CD4-positive, alpha-beta T cell treated with Interleukin-2 at 100 ng/mL for 4 hours (primary cell): ENCODE results near the gene PCSK9.
"Not testable (repeated sequence)": the region's sequence is repeated elsewhere in the genome, so short reads cannot be mapped to it uniquely, and the experiment has no call there.

ENCODE experiments used
- DNase-seq: peaks from one replicate; pipeline ENCODE4 v3.0.0-alpha.2; 2020; ENCODE audit warnings: low spot score

Gene PCSK9

GRCh38 chr1:55079651-55080050 is 40.3 kb downstream of the PCSK9 start:
- no peak for DNase-seq

DNA sequence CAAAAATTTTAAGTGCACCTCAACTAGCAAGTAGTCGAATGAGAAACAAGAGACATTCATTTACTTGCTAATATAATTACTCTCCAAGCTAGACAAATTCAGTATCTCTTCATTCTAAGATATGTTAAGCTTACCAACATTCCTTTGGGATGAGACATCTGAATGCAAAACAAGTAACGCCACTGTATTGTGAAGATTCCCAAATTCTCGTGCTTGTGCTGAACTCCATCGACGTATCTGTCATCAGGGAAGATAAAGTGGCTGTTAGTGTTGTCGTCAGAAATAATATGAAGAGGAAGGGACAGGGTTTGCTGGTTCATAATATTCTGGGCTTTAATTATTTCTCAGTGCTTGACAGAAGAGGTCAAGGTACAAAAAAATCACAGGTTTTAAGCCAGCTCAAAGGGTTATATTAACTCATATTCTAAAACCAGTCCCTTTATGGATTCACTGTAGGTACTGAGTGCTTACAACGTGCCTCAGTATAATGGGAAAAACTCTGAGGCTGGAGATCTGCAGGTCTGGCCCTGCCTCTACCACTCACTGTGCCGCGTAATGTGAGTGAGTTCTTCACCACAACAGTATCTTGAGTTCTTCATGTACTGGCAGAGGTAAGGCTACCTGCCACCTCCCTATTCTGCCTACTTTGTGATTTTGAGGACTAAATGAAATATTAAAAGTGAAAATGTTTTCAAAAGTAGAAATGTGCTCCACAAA is 42.0 kb downstream of the PCSK9 start:
- DNase-seq = no peak

- DNase-seq = no peak
Measured at GRCh38 chr1:55081905-55082296, 42.6 kb downstream of the PCSK9 start.

GRCh38 chr1:55084257-55084656 is 44.9 kb downstream of the PCSK9 start:
- DNase-seq = no peak

GRCh38 chr1:55087439-55087838 is 48.1 kb downstream of the PCSK9 start:
- DNase-seq = no peak

- no peak for DNase-seq
Measured at GRCh38 chr1:55088413-55088812, 49.1 kb downstream of the PCSK9 start.

DNA sequence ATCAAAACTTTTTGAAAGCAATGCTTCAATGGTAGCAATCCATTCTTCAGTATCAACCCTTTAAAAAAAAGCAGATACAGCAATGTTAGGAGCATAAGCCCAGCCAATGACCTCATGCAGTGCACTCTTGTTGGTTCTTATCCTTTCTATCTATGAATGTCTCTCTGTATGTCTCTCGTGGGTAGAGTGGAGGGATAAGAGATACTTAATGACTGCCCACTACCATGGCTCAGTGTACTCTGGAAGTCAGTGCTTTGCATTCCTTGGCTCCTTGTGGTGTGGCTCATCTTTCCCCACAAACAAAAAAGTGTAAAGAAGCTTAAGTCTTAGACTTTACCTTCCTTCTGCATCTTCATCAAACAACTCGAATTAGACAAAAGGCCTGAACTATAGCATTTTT is 50.3 kb downstream of the PCSK9 start:
- no peak for DNase-seq

DNA sequence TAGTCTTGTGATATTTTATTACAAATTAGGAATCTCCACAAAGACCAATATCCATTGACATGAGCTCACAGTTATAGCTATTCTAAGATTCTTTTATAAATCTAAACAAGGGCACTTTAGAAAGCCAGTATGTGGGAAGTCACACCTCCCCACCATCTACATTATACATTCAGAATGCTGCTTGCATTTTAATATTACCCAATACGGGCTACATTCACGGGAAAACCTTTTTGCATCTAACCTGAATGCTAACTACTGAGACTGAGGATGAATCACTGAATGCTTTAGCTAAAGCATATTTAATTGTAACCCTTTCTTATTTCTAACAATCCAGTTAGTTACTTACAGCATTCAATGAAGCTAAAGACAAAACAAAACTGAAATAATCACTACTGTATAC is 53.1 kb downstream of the PCSK9 start:
- no peak for DNase-seq

GRCh38 chr1:55095095-55095494 is 55.7 kb downstream of the PCSK9 start:
- no peak for DNase-seq

GRCh38 chr1:55103891-55104290 is 64.5 kb downstream of the PCSK9 start:
- DNase-seq = no peak

DNA sequence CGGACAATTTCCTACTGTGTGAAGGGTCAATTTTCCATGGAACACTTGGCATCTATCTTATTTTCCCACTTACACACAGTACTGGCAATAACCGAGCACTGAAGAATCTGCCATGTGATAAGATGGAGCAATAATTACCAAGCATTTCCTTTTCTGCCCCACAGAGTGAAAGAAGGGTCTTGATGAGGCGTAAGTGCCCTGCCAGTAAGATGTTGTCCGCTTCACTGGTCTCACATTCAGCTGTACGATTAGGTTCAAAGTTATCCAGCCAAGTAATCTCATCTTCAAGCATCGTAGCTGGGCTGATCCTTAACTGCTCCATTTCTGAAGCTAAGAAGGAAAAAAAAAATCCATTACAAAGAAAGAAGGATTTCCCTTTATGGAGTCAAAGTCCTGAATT is 67.8 kb downstream of the PCSK9 start:
- DNase-seq = no peak

- DNase-seq = not testable (repeated sequence)
Measured at GRCh38 chr1:55109005-55109404, 69.7 kb downstream of the PCSK9 start.
